ENCODE measurements around the gene GRWD1. TPM values are rescaled to one million over a fixed set of nuclear protein-coding genes. Genes with fewer than 3 reads are reported as not detected.

GRWD1 gene
- total and polyA plus RNA-seq, 7 donors: 7.8 to 25.5 (median 16.4) TPM

DNA sequence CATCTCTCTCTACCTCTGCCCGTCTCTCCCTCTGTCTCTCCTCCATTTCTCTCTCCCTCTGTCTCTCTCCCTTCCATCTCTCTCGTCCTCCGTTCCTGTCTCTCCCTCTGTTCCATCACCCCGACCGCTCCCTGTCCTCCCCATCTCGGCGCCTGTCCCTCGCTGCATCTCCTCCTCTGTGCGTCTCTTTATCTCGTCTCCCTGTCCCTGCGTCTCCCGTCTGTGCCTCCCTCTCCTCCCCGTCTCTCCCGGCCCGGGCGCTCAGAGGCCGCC is 47.7 kb upstream of the GRWD1 start:
- no peak for TF ChIP-seq EP300 (IDR thresholded peaks at IDR 0.05)
- TF ChIP-seq, protein P1, sequence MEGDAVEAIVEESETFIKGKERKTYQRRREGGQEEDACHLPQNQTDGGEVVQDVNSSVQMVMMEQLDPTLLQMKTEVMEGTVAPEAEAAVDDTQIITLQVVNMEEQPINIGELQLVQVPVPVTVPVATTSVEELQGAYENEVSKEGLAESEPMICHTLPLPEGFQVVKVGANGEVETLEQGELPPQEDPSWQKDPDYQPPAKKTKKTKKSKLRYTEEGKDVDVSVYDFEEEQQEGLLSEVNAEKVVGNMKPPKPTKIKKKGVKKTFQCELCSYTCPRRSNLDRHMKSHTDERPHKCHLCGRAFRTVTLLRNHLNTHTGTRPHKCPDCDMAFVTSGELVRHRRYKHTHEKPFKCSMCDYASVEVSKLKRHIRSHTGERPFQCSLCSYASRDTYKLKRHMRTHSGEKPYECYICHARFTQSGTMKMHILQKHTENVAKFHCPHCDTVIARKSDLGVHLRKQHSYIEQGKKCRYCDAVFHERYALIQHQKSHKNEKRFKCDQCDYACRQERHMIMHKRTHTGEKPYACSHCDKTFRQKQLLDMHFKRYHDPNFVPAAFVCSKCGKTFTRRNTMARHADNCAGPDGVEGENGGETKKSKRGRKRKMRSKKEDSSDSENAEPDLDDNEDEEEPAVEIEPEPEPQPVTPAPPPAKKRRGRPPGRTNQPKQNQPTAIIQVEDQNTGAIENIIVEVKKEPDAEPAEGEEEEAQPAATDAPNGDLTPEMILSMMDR (IDR thresholded peaks at IDR 0.05): no peak
- TF ChIP-seq POLR2A (IDR thresholded peaks at IDR 0.05): no peak
- no peak for TF ChIP-seq POLR2AphosphoS5 (IDR thresholded peaks at IDR 0.05)
- intact Hi-C loops (cut with DNase I): no loop called here
- Histone ChIP-seq H3K27me3 (peaks cover 45 to 61% (median 55%) of the 10 kb centered on the region in 3 donors), H3K9me3 (no peaks in the 10 kb centered on the region), H3K36me3 (no peaks in the 10 kb centered on the region), H3K27ac (no peak overlapping the region), H3K4me3 (peak overlapping the region in 3 of 4 donors; percentile 26 to 46 (median 36)), H3K4me1 (peaks cover 0 to 31% (median 26%) of the 10 kb centered on the region in 4 donors)
- 1 to 3% methylated on average over 17 of the region's 17 CpGs for WGBS, 2 donors
- no peak for DNase-seq

DNA sequence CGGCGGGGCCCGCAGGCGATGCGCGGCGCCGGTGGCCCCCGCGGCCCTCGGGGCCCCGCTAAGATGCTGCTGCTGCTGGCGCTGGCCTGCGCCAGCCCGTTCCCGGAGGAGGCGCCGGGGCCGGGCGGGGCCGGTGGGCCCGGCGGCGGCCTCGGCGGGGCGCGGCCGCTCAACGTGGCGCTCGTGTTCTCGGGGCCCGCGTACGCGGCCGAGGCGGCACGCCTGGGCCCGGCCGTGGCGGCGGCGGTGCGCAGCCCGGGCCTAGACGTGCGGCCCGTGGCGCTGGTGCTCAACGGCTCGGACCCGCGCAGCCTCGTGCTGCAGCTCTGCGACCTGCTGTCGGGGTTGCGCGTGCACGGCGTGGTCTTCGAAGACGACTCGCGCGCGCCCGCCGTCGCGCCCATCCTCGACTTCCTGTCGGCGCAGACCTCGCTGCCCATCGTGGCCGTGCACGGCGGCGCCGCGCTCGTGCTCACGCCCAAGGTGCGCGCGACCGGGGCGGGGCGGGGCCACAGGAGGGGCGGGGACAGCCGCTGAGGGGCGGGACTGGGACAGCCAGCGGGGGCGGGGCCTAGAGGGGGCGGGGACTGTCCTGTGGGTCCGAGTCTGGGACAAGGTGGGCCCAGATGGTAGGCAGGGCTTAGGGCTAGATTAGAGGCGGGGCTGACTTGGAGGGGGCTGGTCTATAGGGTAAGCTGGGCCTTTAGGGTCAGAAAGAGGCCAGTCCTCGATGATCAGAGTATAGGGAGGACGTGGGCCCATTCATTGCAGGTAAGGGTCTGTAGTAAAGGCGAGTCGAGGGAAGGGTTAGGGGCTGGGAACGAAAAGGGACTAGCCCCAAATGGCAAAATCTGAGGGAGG is 47.2 kb upstream of the GRWD1 start:
- no peaks in the 10 kb centered on the region for H3K36me3 ChIP-seq
- peak overlapping the region in 1 of 4 donors; percentile 14 for H3K27ac ChIP-seq
- no peaks in the 10 kb centered on the region for H3K9me3 ChIP-seq
- TF ChIP-seq EP300 (IDR thresholded peaks at IDR 0.05) (no peak), POLR2AphosphoS5 (IDR thresholded peaks at IDR 0.05) (no peak), POLR2A (IDR thresholded peaks at IDR 0.05) (no peak)
- TF ChIP-seq, protein P1 (IDR thresholded peaks at IDR 0.05): no peak
- peak; percentile 76 for DNase-seq
- peaks cover 0 to 26% (median 22%) of the 10 kb centered on the region in 4 donors for H3K4me1 ChIP-seq
- H3K4me3 ChIP-seq: peak overlapping the region in 3 of 4 donors; percentile 26 to 46 (median 36)
- H3K27me3 ChIP-seq: peaks cover 45 to 55% (median 50%) of the 10 kb centered on the region in 3 donors
- 5 to 6% methylated on average over 104 of the region's 104 CpGs for WGBS, 2 donors
- intact Hi-C loops (cut with DNase I): no loop called here

DNA sequence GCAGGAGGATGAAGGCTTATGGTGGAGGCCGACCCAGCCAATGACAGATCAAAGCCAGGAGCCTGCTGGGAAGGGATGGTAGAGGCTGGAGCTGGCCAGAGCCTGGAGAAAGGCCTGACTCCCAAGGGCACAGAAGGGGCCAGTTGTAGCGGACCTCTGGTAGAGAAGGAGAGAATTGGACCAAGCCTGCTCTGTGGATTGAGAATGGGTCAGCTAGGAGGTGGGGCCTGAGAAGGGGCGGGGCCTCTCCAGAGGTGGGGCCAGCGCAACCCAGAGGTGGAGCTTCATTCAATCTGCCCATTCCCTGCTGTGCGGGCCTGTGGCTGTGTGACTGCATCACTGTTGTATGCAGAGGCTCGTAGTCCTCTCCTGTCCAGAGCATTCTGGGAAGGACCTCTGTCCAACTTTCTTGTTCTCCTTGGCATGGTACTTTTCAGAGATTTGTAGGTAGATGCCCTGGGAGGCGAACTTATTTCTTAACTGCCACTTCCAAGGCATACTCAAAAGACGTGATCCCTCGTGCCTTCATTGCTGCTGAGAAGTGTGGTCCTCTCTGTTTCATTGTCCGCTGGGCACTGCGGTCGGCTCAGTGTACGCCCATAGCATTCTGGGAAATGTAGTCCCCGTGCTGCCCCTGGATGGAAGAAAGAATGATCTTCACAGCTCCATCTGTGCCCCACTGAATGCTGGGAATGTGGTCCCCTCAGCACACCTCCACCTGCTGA is 45.6 kb upstream of the GRWD1 start:
- DNase-seq: peak; percentile 67
- Histone ChIP-seq H3K27me3 (peaks cover 30 to 40% (median 35%) of the 10 kb centered on the region in 3 donors), H3K9me3 (no peaks in the 10 kb centered on the region), H3K4me3 (no peak overlapping the region), H3K4me1 (peaks cover 0 to 12% (median 10%) of the 10 kb centered on the region in 4 donors), H3K27ac (no peak overlapping the region), H3K36me3 (no peaks in the 10 kb centered on the region)
- WGBS, 2 donors: 30 to 52% methylated on average over 14 of the region's 14 CpGs
- TF ChIP-seq, protein P1 (IDR thresholded peaks at IDR 0.05): no peak
- TF ChIP-seq POLR2A (IDR thresholded peaks at IDR 0.05) (no peak), POLR2AphosphoS5 (IDR thresholded peaks at IDR 0.05) (peak in 1 of 4 donors; percentile 3)
- intact Hi-C loops (cut with DNase I): loop anchor here (5.0 kb wide), 1 partner anchor 42 kb away; no protein-coding TSS in a partner anchor

DNA sequence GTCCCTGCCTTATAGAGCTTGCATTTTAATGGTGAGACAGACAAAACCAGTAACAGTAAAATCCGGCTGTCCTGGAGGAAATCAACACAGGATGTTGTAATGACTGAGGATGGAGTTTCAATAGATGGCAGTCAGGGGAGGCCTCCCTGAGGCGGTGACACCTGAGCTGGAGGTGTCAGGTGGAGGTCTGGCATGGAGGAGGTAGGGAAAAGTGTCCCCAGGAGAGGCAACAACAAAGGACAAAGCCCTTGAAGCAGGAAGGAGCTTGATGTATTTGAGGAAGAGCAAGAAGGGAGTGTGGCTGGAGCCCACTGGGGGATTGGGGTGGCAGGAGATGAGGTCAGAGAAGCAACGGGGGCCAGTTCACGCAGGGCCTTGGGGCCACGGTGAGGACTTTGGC is 44.5 kb upstream of the GRWD1 start:
- intact Hi-C loops (cut with DNase I): loop anchor here (5.0 kb wide), 1 partner anchor 41 kb away; no protein-coding TSS in a partner anchor
- Histone ChIP-seq H3K4me3 (no peak overlapping the region), H3K4me1 (peaks cover 0 to 12% (median 10%) of the 10 kb centered on the region in 4 donors), H3K27ac (no peak overlapping the region), H3K9me3 (no peaks in the 10 kb centered on the region), H3K36me3 (no peaks in the 10 kb centered on the region), H3K27me3 (peaks cover 19 to 35% (median 31%) of the 10 kb centered on the region in 3 donors)
- no peak for DNase-seq
- TF ChIP-seq, protein P1 (IDR thresholded peaks at IDR 0.05): no peak
- no peak for TF ChIP-seq EP300 (IDR thresholded peaks at IDR 0.05)
- TF ChIP-seq POLR2AphosphoS5 (IDR thresholded peaks at IDR 0.05): no peak
- TF ChIP-seq POLR2A (IDR thresholded peaks at IDR 0.05): no peak
- WGBS, 2 donors: 81 to 90% methylated on average over 5 of the region's 5 CpGs
